AG08395 (cell line): ENCODE results near the gene LMO1.
A peak's percentile ranks its signal among the peaks of the same experiment; 100 is the strongest.

Experiments
- DNase-seq: peaks from one replicate; pipeline ENCODE4 v3.0.0; 2012; ENCODE audit warnings: mixed read lengths, low spot score

LMO1 gene

GRCh38 chr11:8227156-8228152 lies 36.2 kb downstream of the LMO1 start:
- DNase-seq, result no peak

GRCh38 chr11:8225589-8226036 lies 38.1 kb downstream of the LMO1 start:
- DNase-seq, result peak; percentile 78

- no peak for DNase-seq
Observed at GRCh38 chr11:8224711-8225110, 39.0 kb downstream of the LMO1 start.

- DNase-seq, result no peak
Observed at GRCh38 chr11:8224161-8224591, 39.5 kb downstream of the LMO1 start.

- peak; percentile 31 for DNase-seq
Observed at GRCh38 chr11:8223513-8223900, 40.2 kb downstream of the LMO1 start.

GRCh38 chr11:8222820-8223512 lies 40.7 kb downstream of the LMO1 start:
- DNase-seq, result no peak

- no peak for DNase-seq
Observed at GRCh38 chr11:8221917-8222495, 41.7 kb downstream of the LMO1 start.

- DNase-seq, result no peak
Observed at GRCh38 chr11:8221046-8221723, 42.5 kb downstream of the LMO1 start.

GRCh38 chr11:8220261-8221045 lies 43.2 kb downstream of the LMO1 start:
- no peak for DNase-seq

- peak; percentile 55 for DNase-seq
Observed at GRCh38 chr11:8219257-8220021, 44.2 kb downstream of the LMO1 start.

- no peak for DNase-seq
Observed at GRCh38 chr11:8218840-8219239, 44.8 kb downstream of the LMO1 start.

GRCh38 chr11:8218409-8218808 lies 45.3 kb downstream of the LMO1 start:
- no peak for DNase-seq

GRCh38 chr11:8217926-8218325 lies 45.8 kb downstream of the LMO1 start:
- DNase-seq, result no peak

GRCh38 chr11:8217136-8217535 lies 46.5 kb downstream of the LMO1 start:
- DNase-seq, result no peak

GRCh38 chr11:8213376-8213775 lies 50.3 kb downstream of the LMO1 start:
- no peak for DNase-seq

GRCh38 chr11:8209208-8209807 lies 54.4 kb downstream of the LMO1 start:
- no peak for DNase-seq

- no peak for DNase-seq
Observed at GRCh38 chr11:8207080-8208000, 56.3 kb downstream of the LMO1 start.

- DNase-seq, result no peak
Observed at GRCh38 chr11:8206251-8207079, 57.2 kb downstream of the LMO1 start.
